HG03342 (cell line): ENCODE results near the gene PTPRE.
"Not testable (repeated sequence)": the region's sequence is repeated elsewhere in the genome, so short reads cannot be mapped to it uniquely, and the experiment has no call there.

Experiments
- ATAC-seq: cut with Tn5 transposase; IDR thresholded peaks from one replicate; pipeline ENCODE4 v1.9.1; 2021; ENCODE audit warnings: mild to moderate bottlenecking, moderate library complexity; ENCODE audit not compliant: unreplicated experiment

Gene PTPRE

DNA sequence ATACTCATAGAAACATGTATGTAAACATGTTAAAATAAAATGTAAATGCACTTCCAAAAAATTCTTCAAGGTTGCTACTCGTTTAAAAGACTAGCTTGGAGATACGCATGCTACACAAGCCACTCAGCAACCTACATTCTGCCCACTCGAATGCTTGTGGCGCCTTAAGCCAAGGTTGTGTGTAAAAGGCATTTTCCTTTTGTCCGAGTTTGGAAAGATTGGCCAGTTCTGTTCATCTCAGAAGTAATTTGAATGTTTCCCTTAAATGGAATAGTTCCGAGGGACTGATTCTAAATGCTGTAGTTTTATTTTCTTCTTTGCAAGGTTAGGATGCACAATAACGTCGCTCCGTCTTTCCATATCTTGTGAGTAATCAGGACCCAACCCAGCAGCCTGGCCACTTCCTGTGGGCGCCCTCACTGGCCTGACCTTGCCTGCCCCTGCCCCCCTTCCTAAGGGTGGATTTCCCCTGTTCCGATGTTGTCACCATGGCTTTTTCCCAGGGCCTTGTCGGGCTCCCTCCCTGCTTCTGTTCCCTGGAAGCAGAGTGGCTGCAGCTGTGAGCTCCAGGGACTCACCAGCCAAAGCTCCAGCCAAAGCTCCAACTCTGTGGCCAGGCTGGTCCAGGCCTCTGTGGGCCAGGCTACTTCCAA lies 70.6 kb downstream of the PTPRE start:
- ATAC-seq: no peak

DNA sequence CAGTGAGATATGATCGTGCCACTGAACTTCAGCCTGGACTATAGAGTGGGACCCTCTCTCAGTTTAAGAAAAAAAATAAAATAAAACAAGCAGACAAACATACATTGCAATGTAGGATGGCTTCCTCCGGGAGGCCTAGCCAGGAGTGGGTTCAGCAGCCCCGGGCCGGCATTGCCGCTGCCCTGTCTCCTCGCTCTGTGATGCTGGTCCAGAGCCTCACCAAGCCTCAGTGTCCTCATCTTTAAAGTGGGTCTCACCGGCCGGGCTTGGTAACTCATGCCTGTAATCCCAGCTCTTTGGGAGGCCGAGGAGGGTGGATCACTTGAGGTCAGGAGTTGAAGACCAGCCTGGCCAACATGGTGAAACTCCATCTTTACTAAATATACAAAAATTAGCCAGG lies 71.6 kb downstream of the PTPRE start:
- ATAC-seq: no peak

DNA sequence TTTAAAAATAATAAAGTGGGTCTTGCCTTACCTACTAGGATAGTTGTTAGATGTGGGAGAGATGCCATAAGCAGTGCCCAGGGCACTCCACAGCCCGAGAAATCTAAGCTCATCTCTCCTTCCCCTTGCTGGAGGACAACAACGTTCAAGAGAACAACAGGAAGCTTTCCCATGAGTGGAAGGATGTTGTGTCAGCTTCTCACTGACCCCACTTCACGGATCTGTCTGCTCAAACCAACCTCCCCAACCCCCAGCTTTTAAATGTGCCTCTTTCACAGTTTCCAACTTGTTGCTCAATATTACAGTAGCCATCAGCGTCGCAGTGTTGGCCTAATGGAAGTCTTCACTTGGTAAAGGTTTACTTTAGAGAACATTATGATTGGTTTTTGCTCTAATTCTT lies 72.1 kb downstream of the PTPRE start:
- no peak for ATAC-seq

DNA sequence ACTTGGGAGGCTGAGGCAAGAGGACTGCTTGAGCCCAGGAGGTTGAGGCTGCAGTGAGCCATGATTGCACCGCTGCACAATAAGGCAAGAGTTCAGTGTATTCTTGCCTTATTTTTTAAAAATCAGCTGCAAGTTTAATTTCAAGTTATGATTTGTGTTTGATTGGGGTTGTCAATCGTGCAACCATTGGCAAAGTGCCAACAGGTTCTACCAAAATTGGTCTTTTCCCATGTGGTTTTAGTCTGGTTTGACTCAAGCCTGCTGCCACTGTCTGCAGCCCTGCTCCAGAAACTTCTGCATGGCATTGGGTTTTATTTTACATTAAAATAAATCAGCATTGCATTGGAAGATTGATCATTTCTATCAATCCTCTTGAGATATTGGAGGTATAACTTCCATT lies 72.7 kb downstream of the PTPRE start:
- no peak for ATAC-seq

DNA sequence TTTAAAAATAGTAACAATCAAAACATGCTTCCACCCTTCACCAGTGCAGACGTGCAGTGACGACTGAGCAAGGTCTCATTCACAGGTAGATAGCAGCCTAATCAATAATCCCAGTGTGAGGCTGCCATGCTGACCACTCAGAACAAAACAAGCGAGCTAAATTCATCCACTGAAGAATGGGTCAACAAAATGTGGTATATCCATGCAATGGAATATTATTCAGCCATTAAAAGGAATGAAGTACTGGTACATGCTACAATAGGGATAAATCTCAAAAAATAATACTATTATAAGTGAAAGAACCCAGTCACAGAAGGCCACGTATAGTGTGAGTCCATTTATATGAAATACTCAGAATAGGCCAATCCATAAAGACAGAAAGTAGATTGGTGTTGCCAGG lies 74.0 kb downstream of the PTPRE start:
- no peak for ATAC-seq

DNA sequence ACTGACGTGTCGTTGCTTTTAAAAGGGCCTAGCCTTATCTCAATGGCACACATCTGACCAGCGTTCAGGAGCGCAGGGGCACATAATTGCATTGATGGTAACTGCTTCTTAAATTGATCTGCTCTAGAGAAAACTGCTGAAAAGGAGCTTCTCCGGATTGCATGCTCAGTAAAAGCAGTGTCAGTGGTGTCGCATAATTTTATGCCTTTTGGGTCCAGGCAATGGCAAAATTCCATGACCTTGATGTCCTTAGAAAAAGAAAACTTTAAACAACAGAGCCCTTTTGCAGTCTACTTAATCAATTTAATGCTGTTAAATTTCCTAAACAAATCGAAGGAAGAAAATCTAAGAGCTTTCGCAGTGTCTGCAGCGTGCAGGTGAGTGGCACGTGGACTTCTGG lies 75.7 kb downstream of the PTPRE start:
- no peak for ATAC-seq

DNA sequence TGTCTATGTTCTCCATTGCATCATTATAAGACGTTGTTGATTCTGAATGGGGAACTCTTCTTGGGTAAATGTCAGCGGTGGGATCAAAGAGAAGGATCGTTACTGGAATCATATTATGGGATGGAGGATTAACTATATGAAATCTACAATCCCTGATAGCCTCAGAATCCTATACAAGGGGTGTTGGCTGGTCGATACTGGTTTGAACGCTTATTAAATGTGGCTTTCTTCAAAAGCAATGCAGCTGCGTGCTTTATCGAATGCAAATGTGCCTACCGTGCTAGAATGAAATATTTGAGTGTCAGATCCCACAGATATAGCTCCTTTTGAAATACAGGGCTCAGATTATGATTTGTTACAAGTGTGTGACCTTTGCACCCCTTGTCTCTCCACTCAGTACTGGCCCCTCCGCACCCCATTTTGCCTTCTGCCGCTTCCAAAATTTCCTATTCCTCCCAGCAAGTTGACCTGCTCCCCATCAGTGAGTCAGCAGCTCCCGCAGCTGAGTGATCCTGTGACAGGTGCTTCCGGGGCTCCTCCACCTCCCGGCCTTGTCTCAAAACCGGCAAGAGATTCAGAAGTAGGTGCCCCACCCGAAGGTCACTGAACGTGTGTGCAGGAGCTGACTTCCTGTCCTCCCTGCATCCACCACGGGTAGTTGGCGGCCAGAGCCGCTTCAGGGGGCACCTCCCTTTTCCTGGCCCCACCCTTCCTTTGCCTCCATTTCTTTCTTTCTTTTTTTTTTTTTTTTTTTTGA lies 76.6 kb downstream of the PTPRE start:
- no peak for ATAC-seq

DNA sequence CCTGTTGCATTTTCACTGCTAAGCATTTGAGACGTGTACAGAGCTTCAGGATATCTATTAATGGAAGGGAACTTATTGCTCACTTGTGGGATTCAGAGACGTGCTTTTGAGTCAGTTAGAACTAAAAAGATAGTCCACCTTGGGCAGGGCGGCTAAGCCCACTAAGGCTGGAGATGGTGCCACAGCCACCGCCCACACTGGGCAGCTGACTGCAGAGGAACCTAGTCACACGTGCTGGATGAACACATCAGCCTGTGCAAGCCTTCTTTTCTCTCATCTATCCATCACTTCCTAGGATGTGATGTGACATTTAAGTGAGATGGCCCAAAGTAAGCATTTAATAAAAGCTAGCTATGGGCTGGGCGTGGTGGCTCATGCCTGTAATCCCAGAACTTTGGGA lies 78.0 kb downstream of the PTPRE start:
- ATAC-seq: no peak

- no peak for ATAC-seq
Observed at GRCh38 chr10:127986531-127987466, 79.9 kb downstream of the PTPRE start.

- ATAC-seq: no peak
Observed at GRCh38 chr10:127987467-127988380, 80.8 kb downstream of the PTPRE start.

GRCh38 chr10:127989481-127990012 lies 82.6 kb downstream of the PTPRE start:
- no peak for ATAC-seq

GRCh38 chr10:127990132-127990788 lies 83.4 kb downstream of the PTPRE start:
- not testable (repeated sequence) for ATAC-seq

DNA sequence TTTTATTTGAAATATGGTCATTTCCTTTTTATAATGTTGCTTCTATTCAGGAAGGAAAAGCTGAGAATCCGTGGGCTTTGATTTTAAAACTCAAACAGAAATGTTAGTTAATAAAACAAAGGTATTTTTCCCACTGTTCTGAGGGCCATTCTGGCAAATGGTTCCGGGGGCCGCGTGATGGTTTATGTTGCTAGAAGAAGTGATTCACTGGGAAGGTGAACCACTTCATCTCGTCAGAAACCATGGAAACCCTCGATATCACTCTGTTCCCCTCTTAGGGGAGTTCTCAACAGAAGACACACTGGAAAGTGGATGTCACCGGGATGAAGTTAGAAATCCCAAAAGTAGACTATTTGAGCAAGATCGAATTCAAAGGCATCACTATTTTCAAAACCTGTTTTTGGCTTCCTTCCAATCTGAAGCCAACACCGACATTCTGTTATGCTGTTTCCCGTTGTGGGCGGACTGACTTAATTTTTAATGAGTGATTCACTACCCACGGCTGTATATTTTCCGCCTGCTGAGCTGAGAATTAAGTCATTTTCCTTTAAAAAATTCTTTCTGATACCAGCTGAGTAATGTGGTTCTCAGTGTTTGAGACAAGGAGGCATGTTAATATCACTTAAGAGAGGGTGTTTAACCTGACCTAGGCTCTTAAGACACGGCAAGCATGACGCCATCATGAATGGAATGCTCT lies 84.1 kb downstream of the PTPRE start:
- ATAC-seq: no peak

- no peak for ATAC-seq
Observed at GRCh38 chr10:127991543-127992255, 84.8 kb downstream of the PTPRE start.

GRCh38 chr10:127992376-127992775 lies 85.5 kb downstream of the PTPRE start:
- ATAC-seq: no peak

DNA sequence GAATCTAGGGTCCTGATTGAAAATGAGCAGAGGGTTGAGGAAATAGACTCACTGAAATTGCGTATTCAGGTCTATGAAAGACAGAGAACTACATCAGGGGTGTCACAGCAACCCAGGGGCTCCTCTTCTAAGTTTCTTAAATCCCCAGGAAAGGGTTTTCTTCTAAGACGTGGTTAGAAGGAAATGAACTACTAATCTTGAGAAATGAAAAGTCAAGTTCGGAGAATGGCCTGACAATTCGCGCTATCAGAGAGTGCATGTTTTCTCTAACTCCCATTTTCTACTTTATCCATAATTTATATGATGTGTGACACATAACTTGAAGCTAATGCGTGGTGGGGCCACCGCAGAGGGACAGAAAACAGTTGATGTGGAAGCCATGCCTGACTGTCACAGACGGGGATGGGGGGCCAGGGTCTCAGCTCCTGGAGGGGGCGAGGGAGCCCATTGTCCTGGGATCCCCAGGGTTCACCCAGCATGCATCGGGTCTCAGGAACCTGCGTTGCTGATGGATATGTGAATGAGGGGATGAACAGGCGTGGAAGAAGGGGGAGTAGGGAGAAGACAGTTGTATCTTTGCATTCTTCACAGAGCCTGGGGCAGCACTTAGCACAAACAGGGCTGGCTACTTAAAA lies 86.3 kb downstream of the PTPRE start:
- ATAC-seq: no peak

GRCh38 chr10:127995939-127996338 lies 89.0 kb downstream of the PTPRE start:
- no peak for ATAC-seq

- ATAC-seq: no peak
Observed at GRCh38 chr10:127996586-127996985, 89.7 kb downstream of the PTPRE start.
